ENCODE measurements around the gene RHPN2.

RHPN2 gene

DNA sequence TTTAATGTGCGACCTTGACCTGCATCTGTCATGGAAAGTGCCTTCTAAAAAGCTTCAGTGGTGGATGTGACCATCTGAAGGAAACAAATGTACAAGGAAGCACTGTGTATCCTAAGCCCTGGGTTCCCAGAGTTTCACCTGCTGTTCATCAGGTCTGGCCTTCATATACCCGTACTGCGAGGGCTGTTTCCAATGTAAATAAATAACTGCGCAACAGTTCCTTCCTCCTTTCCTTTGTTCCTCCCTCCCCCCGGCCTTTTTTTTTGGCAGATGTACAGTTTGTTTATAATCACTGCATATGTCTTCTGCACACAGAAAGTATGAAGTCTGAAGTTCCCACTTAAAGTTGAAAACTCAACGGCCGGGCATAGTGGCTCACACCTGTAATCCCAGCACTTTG is 87.4 kb downstream of the RHPN2 start:
- TF ChIP-seq L3MBTL2 (conservative IDR thresholded peaks at IDR 0.05): no peak
- DNase-seq (ENCODE audit: extremely low spot score): no peak
- ChIA-PET POLR2A (no interaction called here), CTCF (interaction anchor here (1.0 kb wide), 1 partner anchor 75 kb away, joined by 3 read pairs; no protein-coding TSS in a partner anchor)

DNA sequence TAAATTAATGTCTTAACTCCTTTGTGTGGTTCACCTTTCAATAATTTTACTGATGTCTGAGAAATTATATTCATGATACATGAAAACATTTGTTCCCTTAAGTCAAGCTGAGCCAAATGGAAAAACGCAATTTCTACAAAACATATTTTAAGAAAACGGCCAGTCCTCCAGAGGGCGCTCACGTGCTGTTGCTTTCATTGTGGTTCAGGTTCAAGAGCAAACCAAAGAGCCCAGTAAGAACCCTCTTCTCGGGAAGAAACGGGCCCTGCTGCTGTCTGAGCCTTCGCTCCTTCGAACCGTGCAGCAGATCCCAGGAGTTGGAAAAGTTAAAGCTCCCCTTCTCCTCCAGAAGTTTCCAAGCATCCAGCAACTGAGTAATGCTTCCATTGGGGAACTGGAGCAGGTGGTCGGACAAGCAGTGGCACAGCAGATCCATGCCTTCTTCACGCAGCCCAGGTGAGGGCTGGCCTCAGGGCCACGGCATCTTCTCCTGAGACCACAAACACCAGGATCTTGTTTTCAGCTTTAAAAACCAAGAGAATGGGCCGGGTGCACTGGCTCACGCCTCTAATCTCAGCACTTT is 88.4 kb downstream of the RHPN2 start:
- no peak for TF ChIP-seq FOXM1 (IDR thresholded peaks at IDR 0.05; ENCODE audit: borderline replicate concordance)
- no peak for TF ChIP-seq ELF4 (IDR thresholded peaks at IDR 0.05)
- no peak for TF ChIP-seq ZNF384 (IDR thresholded peaks at IDR 0.05)
- no peak for TF ChIP-seq NFRKB (IDR thresholded peaks at IDR 0.05)
- TF ChIP-seq LEF1 (IDR thresholded peaks at IDR 0.05; ENCODE audit: borderline replicate concordance): no peak
- TF ChIP-seq, protein P1, sequence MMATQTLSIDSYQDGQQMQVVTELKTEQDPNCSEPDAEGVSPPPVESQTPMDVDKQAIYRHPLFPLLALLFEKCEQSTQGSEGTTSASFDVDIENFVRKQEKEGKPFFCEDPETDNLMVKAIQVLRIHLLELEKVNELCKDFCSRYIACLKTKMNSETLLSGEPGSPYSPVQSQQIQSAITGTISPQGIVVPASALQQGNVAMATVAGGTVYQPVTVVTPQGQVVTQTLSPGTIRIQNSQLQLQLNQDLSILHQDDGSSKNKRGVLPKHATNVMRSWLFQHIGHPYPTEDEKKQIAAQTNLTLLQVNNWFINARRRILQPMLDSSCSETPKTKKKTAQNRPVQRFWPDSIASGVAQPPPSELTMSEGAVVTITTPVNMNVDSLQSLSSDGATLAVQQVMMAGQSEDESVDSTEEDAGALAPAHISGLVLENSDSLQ (IDR thresholded peaks at IDR 0.05): no peak
- no peak for TF ChIP-seq CTBP1 (IDR thresholded peaks at IDR 0.05; ENCODE audit: borderline replicate concordance)
- POLR2A ChIA-PET: no interaction called here
- CTCF ChIA-PET: interaction anchor here (0.6 to 1.2 kb wide), 5 partner anchors 76 to 223 kb away, joined by 3 to 5 read pairs (median 4); no protein-coding TSS in a partner anchor
- DNase-seq (ENCODE audit: extremely low spot score): peak; percentile 63

DNA sequence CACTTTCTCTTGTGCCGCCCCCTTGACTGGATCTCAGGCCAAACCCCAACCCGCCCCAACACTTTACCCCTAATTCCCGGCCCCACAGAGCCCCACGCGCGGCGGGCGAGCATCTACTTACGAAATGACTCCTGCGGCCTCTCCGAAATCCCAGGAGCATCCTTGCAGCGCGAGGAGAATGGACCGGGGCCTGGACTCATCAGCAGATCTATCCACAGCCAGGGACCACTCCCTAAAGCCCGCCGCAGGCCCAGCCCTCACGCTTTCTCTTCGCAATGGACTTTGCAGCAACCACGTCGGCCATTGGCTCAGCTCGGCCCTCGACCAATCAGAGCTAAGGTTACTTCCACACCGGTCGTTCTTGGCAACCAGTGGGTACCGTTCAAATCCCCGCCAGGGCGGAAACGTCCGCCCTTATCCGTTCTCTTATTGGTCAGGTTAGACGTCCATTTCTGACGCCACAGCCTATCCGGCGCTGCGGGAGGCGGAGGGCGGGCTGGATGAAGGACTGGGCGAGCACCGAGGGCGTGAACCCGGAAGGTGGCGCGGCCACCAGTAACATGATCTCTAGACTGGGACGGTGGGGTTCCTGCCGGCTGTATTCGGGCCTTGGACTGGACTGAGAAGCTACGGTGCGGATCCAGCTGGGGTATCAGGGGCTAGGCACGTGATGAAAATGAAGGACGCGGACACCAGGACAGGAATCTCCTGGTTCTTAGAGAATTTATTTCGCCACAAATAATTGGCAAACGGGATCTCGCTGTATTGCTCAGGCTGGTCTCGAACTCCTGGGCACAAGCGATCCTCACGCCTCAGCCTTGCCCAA is 92.8 kb downstream of the RHPN2 start, which contains the start of the genes CEP89 and FAAP24:
Gene CEP89, minus strand, starts transcription at position 244 of the 826 bp plus-strand sequence. Its CDS starts 84 bp downstream, at position 160.
Gene FAAP24, plus strand, starts transcription at position 528 of the 826 bp plus-strand sequence. CDS start 955 bp downstream, outside the sequence.
- CTCF ChIA-PET: no interaction called here

DNA sequence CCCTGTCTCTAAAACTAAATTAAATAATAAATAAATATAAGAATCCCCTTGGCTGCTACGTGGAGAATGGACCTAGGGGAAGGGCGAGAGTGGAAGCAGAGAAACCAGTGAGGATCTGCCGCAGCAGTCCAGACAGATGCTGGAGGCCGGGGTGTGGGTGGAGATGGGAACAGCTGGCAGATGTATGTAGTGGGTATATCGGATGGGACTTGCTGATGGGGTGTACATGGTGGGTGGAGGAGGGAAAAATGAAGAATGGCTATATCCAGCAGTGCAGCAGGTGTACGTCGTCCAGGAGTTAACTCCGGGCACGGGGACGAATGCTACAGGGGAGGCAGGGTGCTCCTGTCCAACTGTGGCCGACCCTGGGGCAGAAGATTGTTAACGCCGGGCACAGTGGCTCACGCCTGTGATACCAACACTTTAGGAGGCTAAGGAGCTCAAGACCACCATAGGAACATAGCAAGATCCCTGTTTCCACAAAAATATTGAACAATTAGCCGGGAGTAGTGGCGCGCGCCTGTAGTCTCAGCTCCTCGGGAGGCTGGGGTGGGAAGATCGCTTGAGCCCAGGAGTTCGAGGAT is 93.6 kb downstream of the RHPN2 start:
- CTCF ChIA-PET: no interaction called here
- no peak for TF ChIP-seq NFRKB (IDR thresholded peaks at IDR 0.05)
- no peak for TF ChIP-seq HDGF (IDR thresholded peaks at IDR 0.05; ENCODE audit: borderline replicate concordance)
- TF ChIP-seq, protein P1 (IDR thresholded peaks at IDR 0.05): no peak
- no peak for TF ChIP-seq TARDBP (IDR thresholded peaks at IDR 0.05)
- no peak for TF ChIP-seq LEF1 (IDR thresholded peaks at IDR 0.05; ENCODE audit: borderline replicate concordance)
- no peak for TF ChIP-seq FOXK2 (IDR thresholded peaks at IDR 0.05)
- no peak for TF ChIP-seq SP1 (IDR thresholded peaks at IDR 0.05)
- no peak for TF ChIP-seq L3MBTL2 (conservative IDR thresholded peaks at IDR 0.05)
- TF ChIP-seq SUZ12 (IDR thresholded peaks at IDR 0.05): no peak
- TF ChIP-seq CTBP1 (IDR thresholded peaks at IDR 0.05; ENCODE audit: borderline replicate concordance): no peak
- no peak for TF ChIP-seq FOXA1 (IDR thresholded peaks at IDR 0.05)
- no peak for TF ChIP-seq ARNT (IDR thresholded peaks at IDR 0.05)
- TF ChIP-seq FOXM1 (IDR thresholded peaks at IDR 0.05; ENCODE audit: borderline replicate concordance): no peak
- POLR2A ChIA-PET: interaction anchor here (1.9 kb wide), 1 partner anchor 110 kb away, joined by 6 read pairs; the partner anchor contains the start of gene GPATCH1
- no peak for DNase-seq (ENCODE audit: extremely low spot score)

More for the DNA sequence above, 92.8 kb downstream of the RHPN2 start, which contains the start of the genes CEP89 and FAAP24:
- DNase-seq (ENCODE audit: extremely low spot score): peak; percentile 99
- POLR2A ChIA-PET: interaction anchor here (0.9 to 1.9 kb wide), 3 partner anchors 109 to 302 kb away, joined by 3 to 6 read pairs (median 3); partner anchors contain the start of gene GPATCH1
- peak; percentile 97 for TF ChIP-seq ELF4 (IDR thresholded peaks at IDR 0.05)
- no peak for TF ChIP-seq SP1 (IDR thresholded peaks at IDR 0.05)
- no peak; the same call in 1 of the 2 replicates for TF ChIP-seq L3MBTL2 (conservative IDR thresholded peaks at IDR 0.05)
- no peak for TF ChIP-seq TARDBP (IDR thresholded peaks at IDR 0.05)
- TF ChIP-seq CTBP1 (IDR thresholded peaks at IDR 0.05; ENCODE audit: borderline replicate concordance): no peak
- TF ChIP-seq HDGF (IDR thresholded peaks at IDR 0.05; ENCODE audit: borderline replicate concordance): no peak
- no peak for TF ChIP-seq ZNF384 (IDR thresholded peaks at IDR 0.05)
- TF ChIP-seq, protein P1 (IDR thresholded peaks at IDR 0.05): peak; percentile 99

DNA sequence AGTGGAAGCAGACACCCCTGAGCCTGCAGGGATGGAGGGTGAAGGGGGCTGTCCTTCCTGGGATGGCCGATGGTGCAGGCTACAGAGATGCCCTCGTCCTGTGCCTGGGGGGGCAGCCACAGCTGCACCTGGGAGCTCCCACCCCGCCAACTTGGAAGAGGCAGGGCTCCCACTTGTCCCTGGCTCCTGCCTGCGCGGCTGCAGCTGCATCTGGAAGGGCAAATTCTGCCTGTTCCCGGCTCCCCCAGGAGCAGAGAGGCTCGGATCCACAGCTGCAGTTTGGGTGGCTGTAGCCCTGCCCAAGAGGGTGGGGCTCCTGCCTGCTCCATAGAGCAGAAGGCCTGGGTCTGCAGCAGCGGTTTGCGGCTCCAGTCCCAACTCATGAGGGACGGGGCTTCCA is 95.1 kb downstream of the RHPN2 start:
- POLR2A ChIA-PET: interaction anchor here (1.1 kb wide), 1 partner anchor 212 kb away, joined by 3 read pairs; no protein-coding TSS in a partner anchor
- CTCF ChIA-PET: no interaction called here
- no peak for TF ChIP-seq FOXM1 (IDR thresholded peaks at IDR 0.05; ENCODE audit: borderline replicate concordance)
- DNase-seq (ENCODE audit: extremely low spot score): no peak

DNA sequence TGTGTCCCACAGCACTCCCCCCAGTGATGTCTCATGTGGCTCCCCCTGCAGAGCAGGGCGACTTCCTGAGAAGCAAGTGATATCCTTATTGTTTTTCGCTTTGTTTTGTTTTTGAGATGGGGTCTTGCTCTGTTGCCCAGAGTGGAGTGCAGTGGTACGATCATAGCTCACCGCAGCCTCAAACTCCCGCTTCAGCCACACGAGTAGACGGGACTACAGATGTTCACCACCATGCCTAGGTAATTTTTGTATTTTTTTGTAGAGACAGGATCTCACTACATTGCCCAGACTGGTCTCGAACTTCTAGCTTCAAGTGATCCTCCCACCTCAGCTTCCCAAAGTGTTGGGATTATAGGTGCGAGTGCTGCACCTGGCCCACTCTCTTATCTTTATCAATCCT is 97.9 kb downstream of the RHPN2 start:
- POLR2A ChIA-PET: interaction anchor here (0.7 kb wide), 1 partner anchor 876 kb away, joined by 6 read pairs; no protein-coding TSS in a partner anchor
- CTCF ChIA-PET: no interaction called here
- no peak for TF ChIP-seq FOXM1 (IDR thresholded peaks at IDR 0.05; ENCODE audit: borderline replicate concordance)
- TF ChIP-seq BHLHE40 (IDR thresholded peaks at IDR 0.05; ENCODE audit: borderline replicate concordance): no peak
- no peak for TF ChIP-seq SUZ12 (IDR thresholded peaks at IDR 0.05)
- TF ChIP-seq, protein P1 (IDR thresholded peaks at IDR 0.05): no peak
- TF ChIP-seq FOXK2 (IDR thresholded peaks at IDR 0.05): no peak
- no peak for TF ChIP-seq FOXA1 (IDR thresholded peaks at IDR 0.05)
- TF ChIP-seq ARNT (IDR thresholded peaks at IDR 0.05): no peak
- no peak for TF ChIP-seq TARDBP (IDR thresholded peaks at IDR 0.05)
- no peak for TF ChIP-seq LEF1 (IDR thresholded peaks at IDR 0.05; ENCODE audit: borderline replicate concordance)
- TF ChIP-seq L3MBTL2 (conservative IDR thresholded peaks at IDR 0.05): no peak
- no peak for TF ChIP-seq HDGF (IDR thresholded peaks at IDR 0.05; ENCODE audit: borderline replicate concordance)
- no peak for DNase-seq (ENCODE audit: extremely low spot score)
